ENCODE results near the gene PASD1.
"Not testable (repeated sequence)": the region's sequence is repeated elsewhere in the genome, so short reads cannot be mapped to it uniquely, and the experiment has no call there.

DNA sequence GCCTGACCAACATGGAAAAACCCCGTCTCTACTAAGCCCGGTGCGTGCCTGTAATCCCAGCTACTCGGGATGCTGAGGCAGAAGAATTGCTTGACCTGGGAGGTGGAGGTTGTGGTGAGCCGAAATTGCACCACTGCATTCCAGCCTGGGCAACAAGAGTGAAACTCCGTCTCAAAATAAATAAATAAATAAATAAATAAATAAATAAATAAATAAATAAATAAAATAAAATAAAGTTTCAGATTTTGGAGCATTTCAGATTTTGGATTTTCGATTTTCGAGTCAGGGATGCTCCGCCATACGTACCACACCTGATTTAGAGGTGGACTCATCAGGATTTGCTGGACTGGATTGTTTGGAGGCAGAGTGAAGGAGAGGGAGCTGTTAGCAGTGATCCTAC lies 3.4 kb downstream of the PASD1 start:
- TF ChIP-seq EZH2phosphoT487 (IDR thresholded peaks at IDR 0.05): not testable (repeated sequence)
- TF ChIP-seq, protein P1, sequence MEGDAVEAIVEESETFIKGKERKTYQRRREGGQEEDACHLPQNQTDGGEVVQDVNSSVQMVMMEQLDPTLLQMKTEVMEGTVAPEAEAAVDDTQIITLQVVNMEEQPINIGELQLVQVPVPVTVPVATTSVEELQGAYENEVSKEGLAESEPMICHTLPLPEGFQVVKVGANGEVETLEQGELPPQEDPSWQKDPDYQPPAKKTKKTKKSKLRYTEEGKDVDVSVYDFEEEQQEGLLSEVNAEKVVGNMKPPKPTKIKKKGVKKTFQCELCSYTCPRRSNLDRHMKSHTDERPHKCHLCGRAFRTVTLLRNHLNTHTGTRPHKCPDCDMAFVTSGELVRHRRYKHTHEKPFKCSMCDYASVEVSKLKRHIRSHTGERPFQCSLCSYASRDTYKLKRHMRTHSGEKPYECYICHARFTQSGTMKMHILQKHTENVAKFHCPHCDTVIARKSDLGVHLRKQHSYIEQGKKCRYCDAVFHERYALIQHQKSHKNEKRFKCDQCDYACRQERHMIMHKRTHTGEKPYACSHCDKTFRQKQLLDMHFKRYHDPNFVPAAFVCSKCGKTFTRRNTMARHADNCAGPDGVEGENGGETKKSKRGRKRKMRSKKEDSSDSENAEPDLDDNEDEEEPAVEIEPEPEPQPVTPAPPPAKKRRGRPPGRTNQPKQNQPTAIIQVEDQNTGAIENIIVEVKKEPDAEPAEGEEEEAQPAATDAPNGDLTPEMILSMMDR (IDR thresholded peaks at IDR 0.05): not testable (repeated sequence)

All from neural progenitor cell (in vitro differentiated cells).